NCI-H524 (cell line): Measurements from ENCODE around the gene BMP8A.
"Not testable (repeated sequence)": the region's sequence is repeated elsewhere in the genome, so short reads cannot be mapped to it uniquely, and the experiment has no call there.

Experiments used
- DNase-seq, 2 experiments: peaks; one replicate each; lab custom pipeline; 2025; lab: John Stamatoyannopoulos, UW

BMP8A gene

DNA sequence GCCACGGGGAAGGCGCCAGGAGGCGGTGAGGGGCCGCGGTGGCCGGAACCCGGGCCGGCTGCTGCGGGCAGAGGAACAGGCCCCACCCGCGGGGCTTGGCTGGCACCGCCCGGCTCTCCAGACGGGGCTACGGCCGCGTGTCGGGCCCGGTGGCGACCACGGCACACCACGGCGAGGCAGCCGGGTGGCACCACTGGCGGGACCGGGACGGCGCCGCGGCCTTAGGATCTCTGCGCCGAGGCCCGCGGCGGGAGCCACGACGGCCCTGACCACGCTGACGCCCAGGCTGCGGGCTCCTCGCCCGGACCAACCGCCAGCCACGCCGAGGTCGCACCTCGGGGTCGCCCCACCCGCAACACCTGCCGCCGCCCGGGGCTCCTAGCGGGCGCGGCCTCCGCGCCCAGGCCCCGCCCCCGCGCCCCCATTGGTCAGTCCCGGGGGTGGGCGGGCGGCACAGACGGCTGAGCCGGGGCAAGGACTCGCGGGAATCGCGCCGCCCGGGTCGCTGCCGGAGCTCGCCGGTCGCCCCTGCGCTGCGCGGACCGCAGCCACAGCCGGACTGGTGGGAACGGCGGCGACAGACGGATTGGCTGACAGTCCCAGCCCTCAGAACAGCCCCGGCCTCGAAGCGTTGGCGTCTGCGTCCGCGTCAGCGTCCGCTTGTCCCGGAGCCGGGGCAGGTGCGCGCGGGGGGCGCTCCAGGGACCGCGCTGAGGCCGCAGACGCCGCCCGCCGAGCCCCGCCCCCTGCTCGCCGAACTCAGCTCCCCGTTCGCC is at the start of gene BMP8A:
TSS of gene BMP8A (plus strand) at position 491 of the 776 bp plus-strand sequence. CDS start 356 bp downstream, outside the sequence.
- peak; percentile 24 to 73 for DNase-seq

DNA sequence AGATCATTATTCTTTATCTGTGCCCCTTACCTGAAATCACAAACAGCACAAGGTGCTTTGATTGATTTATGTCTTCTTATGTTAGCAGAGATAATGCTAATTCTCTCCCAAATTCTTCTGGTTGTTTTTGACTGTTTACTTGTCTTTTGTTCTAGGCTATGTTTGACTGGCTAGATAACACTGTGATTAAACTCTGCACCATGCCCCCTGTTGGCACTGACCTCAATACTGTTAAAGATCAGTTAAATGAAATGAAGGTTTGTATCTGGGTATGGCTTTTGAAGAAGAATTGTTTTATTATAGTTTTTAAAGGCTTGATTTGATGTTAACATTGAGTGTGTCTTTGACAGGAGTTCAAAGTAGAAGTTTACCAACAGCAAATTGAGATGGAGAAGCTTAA is 49.6 kb upstream of the BMP8A start:
- DNase-seq: no peak

- DNase-seq: no peak
Observed at GRCh38 chr1:39445573-39445972, 45.9 kb upstream of the BMP8A start.

DNA sequence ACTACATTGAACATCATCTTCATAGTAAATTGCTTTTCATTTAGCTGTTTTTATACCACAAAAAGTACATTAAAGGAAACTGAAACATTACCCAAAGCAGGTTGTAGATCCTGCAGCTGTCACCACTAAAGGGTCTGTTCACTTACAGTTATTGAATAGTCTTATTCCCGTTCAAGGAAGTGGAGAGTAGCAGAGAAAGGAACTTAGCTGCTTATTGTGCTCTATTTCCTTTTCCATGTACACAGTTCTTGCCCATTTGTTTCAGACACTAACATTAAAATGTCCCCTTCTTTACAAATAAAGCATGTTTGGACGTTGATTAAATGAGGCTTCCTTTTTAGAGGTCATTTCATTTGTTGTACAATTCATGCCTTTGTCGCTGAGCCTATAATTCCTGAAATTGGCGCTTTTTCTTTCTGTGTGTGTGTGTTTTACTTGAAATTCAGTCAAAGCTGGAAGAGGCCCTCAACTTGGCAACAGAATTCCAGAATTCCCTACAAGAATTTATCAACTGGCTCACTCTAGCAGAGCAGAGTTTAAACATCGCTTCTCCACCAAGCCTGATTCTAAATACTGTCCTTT is 44.4 kb upstream of the BMP8A start:
- DNase-seq: no peak

- DNase-seq: not testable (repeated sequence)
Observed at GRCh38 chr1:39450041-39450440, 41.4 kb upstream of the BMP8A start.

DNA sequence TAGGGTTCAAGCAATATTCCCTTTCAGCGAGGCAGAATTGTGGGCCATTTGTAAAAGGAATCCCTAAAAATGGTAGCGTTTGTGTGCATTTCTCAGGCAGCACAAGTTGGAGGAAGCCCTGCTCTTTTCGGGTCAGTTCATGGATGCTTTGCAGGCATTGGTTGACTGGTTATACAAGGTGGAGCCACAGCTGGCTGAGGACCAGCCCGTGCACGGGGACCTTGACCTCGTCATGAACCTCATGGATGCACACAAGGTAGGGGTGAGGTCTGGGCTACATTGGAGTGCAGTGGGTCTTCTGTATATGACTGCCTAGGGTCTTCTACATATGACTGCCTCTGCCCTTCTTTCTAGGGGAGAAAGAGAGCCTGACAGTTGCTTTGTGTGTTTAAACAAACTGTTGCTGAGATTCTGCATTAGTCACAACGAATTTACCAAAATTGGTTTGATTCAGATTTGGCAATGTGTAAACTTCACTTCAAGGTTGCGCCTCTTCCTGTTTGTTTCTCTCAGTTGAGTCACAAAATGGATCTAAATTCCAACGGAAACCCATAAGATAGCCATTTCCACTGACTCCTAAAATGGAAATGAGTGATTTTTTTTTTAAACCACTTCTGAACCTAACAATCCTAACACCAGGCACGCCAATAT is 40.4 kb upstream of the BMP8A start:
- no peak for DNase-seq

- no peak for DNase-seq
Observed at GRCh38 chr1:39452081-39452480, 39.4 kb upstream of the BMP8A start.

GRCh38 chr1:39452540-39452939 is 38.9 kb upstream of the BMP8A start:
- DNase-seq: no peak

GRCh38 chr1:39453603-39454002 is 37.8 kb upstream of the BMP8A start:
- DNase-seq: no peak

- no peak for DNase-seq
Observed at GRCh38 chr1:39458991-39459390, 32.4 kb upstream of the BMP8A start.

DNA sequence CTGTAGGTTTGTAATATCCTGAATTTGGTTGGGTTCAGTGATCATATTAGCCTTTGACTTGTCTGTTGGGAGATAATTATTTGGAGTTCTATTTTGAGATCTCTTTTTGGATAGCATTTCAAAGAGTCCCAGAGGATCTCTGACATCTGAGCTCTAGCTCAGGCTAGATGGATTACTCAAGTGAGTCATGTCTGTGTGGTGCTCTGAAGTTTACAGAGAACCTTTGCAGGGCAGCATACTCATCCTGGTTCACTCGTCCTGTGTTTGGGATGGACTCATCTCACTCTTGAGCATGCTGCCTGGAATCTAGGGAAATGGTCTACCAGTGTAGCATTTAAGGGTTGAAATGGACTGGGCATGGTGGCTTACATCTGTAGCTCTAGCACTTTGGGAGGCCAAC is 29.4 kb upstream of the BMP8A start:
- no peak for DNase-seq

GRCh38 chr1:39466413-39467107 is 24.9 kb upstream of the BMP8A start:
- DNase-seq: no peak

GRCh38 chr1:39467108-39467720 is 24.2 kb upstream of the BMP8A start:
- not testable (repeated sequence) for DNase-seq

DNA sequence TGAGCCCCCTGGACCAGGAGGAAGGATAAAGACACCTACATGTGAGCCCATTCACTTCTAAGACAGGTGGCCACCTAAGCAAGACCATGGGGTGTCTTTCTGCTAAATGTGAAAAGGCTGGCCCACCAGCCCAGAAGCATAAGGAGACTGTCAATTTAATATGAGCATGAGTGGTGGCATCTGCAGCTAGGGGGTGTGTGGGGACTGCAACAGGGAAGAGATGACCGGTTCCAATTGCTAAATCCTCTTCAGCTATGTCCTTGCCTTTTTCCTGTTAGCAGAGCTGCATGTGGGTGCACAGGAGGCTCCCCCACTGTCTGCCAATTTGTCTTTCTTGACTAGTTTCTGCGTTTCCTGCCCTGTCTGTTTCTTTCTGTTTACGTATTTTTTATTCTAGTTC is 22.3 kb upstream of the BMP8A start:
- no peak for DNase-seq

DNA sequence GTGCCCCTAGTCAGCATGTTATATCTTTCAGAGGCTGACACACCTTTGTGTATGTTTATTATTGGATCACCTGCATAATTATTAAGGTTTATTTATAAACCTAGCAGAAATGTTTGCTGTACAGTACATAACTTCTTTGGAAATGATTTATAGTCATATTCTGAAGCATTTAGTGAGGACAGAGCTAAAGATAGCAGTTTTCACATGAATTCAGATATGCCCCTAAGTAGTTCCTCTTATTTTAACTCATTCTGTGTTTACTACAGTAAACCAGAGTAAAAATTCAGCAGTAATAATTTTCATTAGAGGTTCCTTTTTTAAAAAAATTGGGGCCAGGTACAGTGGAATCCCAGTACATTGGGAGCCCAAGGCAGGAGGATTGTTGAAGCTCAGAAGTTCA is 21.4 kb upstream of the BMP8A start:
- DNase-seq: no peak

DNA sequence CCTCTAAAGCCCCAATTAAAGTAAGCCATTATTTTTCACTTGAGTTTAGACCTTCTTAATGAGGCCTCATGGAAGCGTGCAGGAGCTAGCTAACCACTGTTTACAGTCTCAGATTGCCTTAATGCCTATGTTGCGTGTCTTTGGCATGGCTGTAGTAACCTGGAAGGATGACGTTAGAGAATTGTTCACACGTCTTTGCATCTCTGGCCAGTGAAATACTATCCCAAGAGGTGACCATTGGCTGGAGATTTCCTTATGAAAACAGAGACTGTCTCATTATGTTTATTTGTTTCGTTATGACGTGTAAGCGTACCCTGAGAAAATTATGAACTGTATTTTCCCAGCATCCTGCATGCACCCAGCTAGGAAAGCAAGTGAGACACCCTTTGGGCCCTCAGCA is 18.6 kb upstream of the BMP8A start:
- DNase-seq: no peak

DNA sequence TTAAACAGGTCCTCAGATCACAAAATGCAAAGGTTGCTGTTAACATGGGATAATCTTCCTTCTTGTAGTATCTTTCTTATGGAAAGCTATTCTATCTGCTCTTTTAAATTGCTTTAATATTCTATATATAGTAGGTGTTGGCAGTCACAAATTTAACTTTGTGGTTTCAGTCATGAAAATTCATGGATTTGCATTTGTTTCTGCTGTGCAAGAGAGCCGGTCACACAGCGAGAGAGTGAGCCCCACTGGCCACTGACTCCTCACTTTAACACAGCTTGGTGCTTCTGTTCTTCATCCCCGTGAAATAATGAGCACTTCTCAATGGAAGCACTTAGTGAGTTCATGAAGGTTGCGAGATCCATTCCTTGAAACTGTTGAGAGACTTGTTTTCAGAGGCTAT is 18.1 kb upstream of the BMP8A start:
- DNase-seq: no peak

GRCh38 chr1:39474810-39475209 is 16.6 kb upstream of the BMP8A start:
- DNase-seq: no peak

GRCh38 chr1:39475551-39475950 is 15.9 kb upstream of the BMP8A start:
- not testable (repeated sequence) for DNase-seq

DNA sequence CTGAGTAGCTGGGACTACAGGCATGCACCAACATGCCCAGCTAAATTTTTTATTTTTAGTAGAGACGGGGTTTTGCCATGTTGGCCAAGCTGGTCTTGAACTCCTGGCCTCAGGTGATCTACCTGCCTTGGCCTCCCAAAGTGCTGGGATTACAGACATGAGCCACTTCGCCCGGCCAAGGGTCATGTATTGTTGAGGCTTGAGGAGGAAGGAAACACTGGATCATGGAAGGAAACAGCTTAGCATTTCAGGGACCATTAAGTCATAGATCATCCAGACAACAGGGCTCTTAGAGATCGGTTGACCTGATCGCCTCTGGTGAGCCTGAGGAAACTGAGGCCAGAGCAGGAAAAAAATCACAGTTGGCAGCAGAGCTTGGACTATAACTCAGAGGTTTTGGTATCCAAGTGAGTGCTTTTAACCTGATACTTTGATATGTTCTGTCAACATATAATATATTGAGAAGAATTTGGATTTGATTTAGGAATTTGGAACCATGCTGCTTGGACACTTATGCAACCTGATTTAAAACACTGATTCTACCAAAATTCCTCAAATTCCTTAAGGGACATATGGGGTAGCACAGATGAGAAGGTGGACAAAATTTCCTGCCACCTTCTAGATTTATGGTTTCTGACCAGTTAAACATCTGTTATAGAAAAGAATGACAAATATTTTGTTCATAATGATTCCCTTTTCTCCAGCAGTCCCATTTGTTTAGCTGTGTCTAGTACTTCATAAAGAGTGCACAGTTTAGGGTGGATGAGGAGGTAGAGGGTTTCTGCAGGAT is 13.1 kb upstream of the BMP8A start:
- no peak for DNase-seq

DNA sequence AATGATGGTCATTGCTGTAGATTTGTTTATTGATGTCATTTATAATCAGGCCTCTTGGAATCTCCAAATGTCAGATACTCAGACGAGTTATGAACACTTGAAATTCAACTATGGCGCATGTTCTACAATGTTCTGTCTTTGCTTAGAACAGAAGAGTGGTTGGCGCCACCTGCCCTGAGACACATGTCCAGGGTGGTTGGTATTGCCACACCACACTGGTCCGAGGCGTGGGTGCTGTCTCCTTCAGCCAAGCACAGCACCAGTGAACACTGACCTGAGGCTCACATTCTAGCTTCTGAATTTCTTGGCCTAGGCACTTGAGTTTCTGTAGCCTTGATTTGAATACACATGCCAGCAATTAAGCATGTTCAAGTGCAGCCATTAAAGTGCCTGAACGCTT is 10.1 kb upstream of the BMP8A start:
- DNase-seq: no peak
